Esophagus muscularis mucosa (tissue), 4 donors: Measurements from ENCODE around the gene ITPA. TPM values are rescaled to one million over a fixed set of nuclear protein-coding genes. Genes with fewer than 3 reads are reported as not detected.

Experiments
- DNase-seq: peaks from one replicate; pipeline ENCODE4 v3.0.0-alpha.2; 2017; ENCODE audit errors: extremely low spot score
- H3K27ac ChIP-seq, 4 donors: fragments of 200-600 bp; sonication (generic); replicated peaks in 1 of 4; 1 replicate in 3 of 4; 2 replicates in 1 of 4; pipeline ENCODE4 v1.5.1; 2016 to 2019; ENCODE audit warnings: mild to moderate bottlenecking in 1 of 4
- H3K27me3 ChIP-seq, 4 donors: fragments of 200-600 bp; sonication (generic); one replicate each; pipeline versions ENCODE4 v1.5.1 to v1.6.0; 2016 to 2019
- H3K36me3 ChIP-seq, 4 donors: fragments of 200-600 bp; sonication (generic); one replicate each; pipeline ENCODE4 v1.5.1; 2016 to 2019
- H3K4me1 ChIP-seq, 4 donors: fragments of 200-600 bp; sonication (generic); one replicate each; pipeline ENCODE4 v1.5.1; 2016 to 2019
- H3K4me3 ChIP-seq, 4 donors: fragments of 200-600 bp; sonication (generic); 1 replicate in 2 of 4; 2 replicates in 2 of 4; pipeline ENCODE4 v1.5.1; 2016 to 2019; ENCODE audit warnings: mild to moderate bottlenecking in 4 of 4, moderate library complexity in 1 of 4
- H3K9me3 ChIP-seq, 4 donors: fragments of 200-600 bp; sonication (generic); 1 replicate in 3 of 4; 2 replicates in 1 of 4; pipeline ENCODE4 v1.5.1; 2016 to 2019
- EP300 ChIP-seq: sonication (generic); formaldehyde crosslinking; IDR thresholded peaks from one replicate; pipeline ENCODE4 v1.6.1; 2017; ENCODE audit warnings: antibody characterized with exemption
- POLR2A ChIP-seq: fragments of 450-650 bp; IDR thresholded peaks from one replicate; pipeline ENCODE4 v1.6.1; 2017; ENCODE audit warnings: antibody characterized with exemption, moderate library complexity, mild to moderate bottlenecking, low read depth
- POLR2AphosphoS5 ChIP-seq, 2 donors: sonication (generic); formaldehyde crosslinking; IDR thresholded peaks; one replicate each; pipeline ENCODE4 v1.6.1; 2017; ENCODE audit warnings: antibody characterized with exemption in 2 of 2
- WGBS: methylation state at CpG from one replicate; pipeline ENCODE4 v1.1.5; 2018; 5-methylcytosine and 5-hydroxymethylcytosine counted together
- intact Hi-C: fragments of 100-400 bp; cut with DNase I; formaldehyde crosslinking; loops from one replicate; pipeline ENCODE4 v1.15.1; 2023
- total RNA-seq, 4 donors: library from RNA; depleted of rRNA; stranded (reverse); fragments of >200 nt; gene quantifications; one replicate each; pipeline versions ENCODE4 v1.1.0 to v1.2.1, GENCODE V29; 2016
- TF ChIP-seq, protein P1 (sequence below), 3 experiments: fragments of 200-600 bp in 2 of 3; fragments of 450-650 bp in 1 of 3; sonication (generic) in 2 of 3; IDR thresholded peaks; one replicate each; pipeline ENCODE4 v1.5.1; 2017 to 2019; ENCODE audit warnings: antibody characterized with exemption in 3 of 3, mild to moderate bottlenecking in 2 of 3, moderate library complexity in 1 of 3

ITPA gene
- total RNA-seq, result 10 to 100 TPM; 18.7 to 30.0 (median 27.8) TPM

DNA sequence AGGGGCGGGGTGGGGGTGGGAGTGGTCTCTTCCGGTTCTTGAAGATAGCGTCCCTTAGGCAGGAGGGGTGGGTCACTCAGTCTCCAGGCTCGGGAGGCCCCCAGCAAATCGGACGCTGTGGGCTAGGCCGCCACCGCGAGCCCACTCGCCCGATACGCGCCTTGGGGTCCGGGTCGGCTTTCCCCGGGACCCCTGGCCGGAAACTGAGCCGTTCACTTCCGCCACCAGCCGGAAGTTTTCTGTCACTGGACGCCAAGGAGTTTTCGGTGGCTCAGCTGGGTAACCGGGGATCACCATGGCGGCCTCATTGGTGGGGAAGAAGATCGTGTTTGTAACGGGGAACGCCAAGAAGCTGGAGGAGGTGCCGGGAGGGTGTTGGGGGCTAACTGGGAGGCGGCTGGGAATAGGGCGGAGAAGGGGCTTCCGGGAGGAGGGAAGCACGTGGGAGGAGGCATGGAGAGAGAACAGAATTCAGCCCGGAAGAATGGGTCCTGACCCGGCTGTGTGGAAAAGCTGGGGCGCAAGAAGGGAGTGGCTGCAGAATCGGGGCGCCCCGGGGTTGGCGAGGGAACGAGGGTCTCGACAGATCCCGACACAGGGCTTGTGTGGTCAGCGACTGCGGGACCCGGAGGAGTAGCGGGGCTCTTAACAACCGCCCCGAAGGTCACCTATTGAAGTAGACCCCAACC is at the start of gene ITPA:
Gene ITPA (plus strand): TSS at position 242 of the 689 bp plus-strand sequence. CDS start 54 bp downstream, at position 296.
- peaks cover 0 to 13% (median 12%) of the 10 kb centered on the region in 4 donors for H3K36me3 ChIP-seq
- TF ChIP-seq EP300 (no peak), POLR2AphosphoS5 (IDR thresholded peaks at IDR 0.05) (peak in 1 of 2 donors; percentile 21)
- no peaks in the 10 kb centered on the region for H3K27me3 ChIP-seq
- H3K9me3 ChIP-seq, result no peaks in the 10 kb centered on the region
- under 1% methylated on average over 26 of the region's 48 CpGs for WGBS
- no peak for DNase-seq
- peak within 1 kb of the TSS; percentile 71 to 81 (median 77) for H3K27ac ChIP-seq
- H3K4me1 ChIP-seq, result peaks cover 16 to 27% (median 25%) of the 10 kb centered on the region in 4 donors
- intact Hi-C loops, result loop anchor here (5.0 kb wide), 1 partner anchor 52 kb away; the partner anchor contains the start of genes FASTKD5 and UBOX5
- peak within 1 kb of the TSS; percentile 73 to 87 (median 84) for H3K4me3 ChIP-seq

- Histone ChIP-seq H3K9me3 (no peaks in the 10 kb centered on the region), H3K4me1 (peaks cover 27 to 47% (median 46%) of the 10 kb centered on the region in 4 donors), H3K4me3 (peak overlapping the region; percentile 81 to 95 (median 94)), H3K36me3 (peaks cover 0 to 3% (median 0%) of the 10 kb centered on the region in 4 donors), H3K27me3 (no peaks in the 10 kb centered on the region), H3K27ac (peak overlapping the region in 1 of 4 donors; percentile 89)
- intact Hi-C loops, result no loop called here
- no peak for DNase-seq
- TF ChIP-seq EP300, result no peak
- TF ChIP-seq, protein P1, sequence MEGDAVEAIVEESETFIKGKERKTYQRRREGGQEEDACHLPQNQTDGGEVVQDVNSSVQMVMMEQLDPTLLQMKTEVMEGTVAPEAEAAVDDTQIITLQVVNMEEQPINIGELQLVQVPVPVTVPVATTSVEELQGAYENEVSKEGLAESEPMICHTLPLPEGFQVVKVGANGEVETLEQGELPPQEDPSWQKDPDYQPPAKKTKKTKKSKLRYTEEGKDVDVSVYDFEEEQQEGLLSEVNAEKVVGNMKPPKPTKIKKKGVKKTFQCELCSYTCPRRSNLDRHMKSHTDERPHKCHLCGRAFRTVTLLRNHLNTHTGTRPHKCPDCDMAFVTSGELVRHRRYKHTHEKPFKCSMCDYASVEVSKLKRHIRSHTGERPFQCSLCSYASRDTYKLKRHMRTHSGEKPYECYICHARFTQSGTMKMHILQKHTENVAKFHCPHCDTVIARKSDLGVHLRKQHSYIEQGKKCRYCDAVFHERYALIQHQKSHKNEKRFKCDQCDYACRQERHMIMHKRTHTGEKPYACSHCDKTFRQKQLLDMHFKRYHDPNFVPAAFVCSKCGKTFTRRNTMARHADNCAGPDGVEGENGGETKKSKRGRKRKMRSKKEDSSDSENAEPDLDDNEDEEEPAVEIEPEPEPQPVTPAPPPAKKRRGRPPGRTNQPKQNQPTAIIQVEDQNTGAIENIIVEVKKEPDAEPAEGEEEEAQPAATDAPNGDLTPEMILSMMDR (IDR thresholded peaks at IDR 0.05), result no peak
- no peak for TF ChIP-seq POLR2A
- no peak for TF ChIP-seq POLR2AphosphoS5 (IDR thresholded peaks at IDR 0.05)
- WGBS, result 98% methylated on average over 6 of the region's 6 CpGs
These were observed 48.9 kb upstream of the ITPA start for GRCh38 chr20:3160418-3160817.

DNA sequence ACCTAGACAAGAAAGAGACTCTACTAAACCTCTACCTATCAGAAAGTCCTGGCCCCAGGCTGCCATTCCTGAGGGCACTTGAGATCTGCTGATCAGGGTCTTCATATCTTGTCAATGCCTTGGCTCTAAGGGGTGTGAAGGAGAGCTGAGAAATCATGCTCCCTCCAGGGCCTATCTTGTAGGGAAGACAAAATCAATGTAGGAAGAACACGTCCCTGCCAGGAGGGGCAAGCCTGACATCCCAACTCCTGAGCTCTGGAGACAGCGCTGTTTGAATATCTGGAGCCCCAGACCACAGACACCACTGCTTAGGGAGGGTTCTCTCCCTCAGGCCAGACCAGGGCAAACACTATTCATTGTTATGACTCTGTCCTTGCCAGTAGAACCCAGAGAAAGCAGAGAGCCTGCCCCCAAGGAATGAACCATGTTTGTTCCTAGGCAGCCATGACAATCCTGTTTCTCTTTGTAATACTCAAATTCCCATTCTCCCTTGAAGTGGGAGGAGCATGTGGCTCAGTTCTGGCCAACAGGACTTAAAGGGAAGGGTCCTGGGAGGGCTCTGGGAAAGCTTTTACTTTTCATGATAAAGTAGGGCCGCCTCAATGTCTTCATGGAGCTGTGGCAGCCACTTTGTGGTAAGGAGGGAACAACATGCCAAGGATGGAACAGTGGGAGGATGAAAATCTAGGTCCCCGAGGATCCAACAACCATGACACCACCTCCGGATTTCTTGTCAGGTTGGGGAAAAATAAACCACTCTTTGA is 47.8 kb upstream of the ITPA start:
- Histone ChIP-seq H3K4me1 (peaks cover 23 to 45% (median 43%) of the 10 kb centered on the region in 4 donors), H3K27me3 (no peaks in the 10 kb centered on the region), H3K27ac (no peak overlapping the region), H3K36me3 (peaks cover 0 to under 1% (median 0%) of the 10 kb centered on the region in 4 donors), H3K9me3 (no peaks in the 10 kb centered on the region), H3K4me3 (no peak overlapping the region)
- DNase-seq, result no peak
- no peak for TF ChIP-seq POLR2A
- TF ChIP-seq, protein P1 (IDR thresholded peaks at IDR 0.05), result no peak
- no peak for TF ChIP-seq POLR2AphosphoS5 (IDR thresholded peaks at IDR 0.05)
- no peak for TF ChIP-seq EP300
- intact Hi-C loops, result no loop called here
- WGBS, result 79% methylated on average over 5 of the region's 5 CpGs

- no peak for DNase-seq
- H3K4me1 ChIP-seq, result peaks cover 17 to 39% (median 37%) of the 10 kb centered on the region in 4 donors
- no peak overlapping the region for H3K4me3 ChIP-seq
- no peaks in the 10 kb centered on the region for H3K27me3 ChIP-seq
- H3K27ac ChIP-seq, result no peak overlapping the region
- peaks cover 0 to 4% (median 0%) of the 10 kb centered on the region in 4 donors for H3K36me3 ChIP-seq
- intact Hi-C loops, result no loop called here
- H3K9me3 ChIP-seq, result no peaks in the 10 kb centered on the region
- 61% methylated on average over 11 of the region's 11 CpGs for WGBS
- TF ChIP-seq, protein P1 (IDR thresholded peaks at IDR 0.05), result no peak
- no peak for TF ChIP-seq POLR2A
- no peak for TF ChIP-seq EP300
- TF ChIP-seq POLR2AphosphoS5 (IDR thresholded peaks at IDR 0.05), result no peak
These were observed 47.2 kb upstream of the ITPA start for GRCh38 chr20:3162080-3162611.
